ENCODE measurements around the gene CYP2W1. TPM values are rescaled to one million over a fixed set of nuclear protein-coding genes. Genes with fewer than 3 reads are reported as not detected.

Gene CYP2W1
- total RNA-seq, 1 experiment from 2014 or later = not detected

- TF ChIP-seq FOSL1 (IDR thresholded peaks at IDR 0.05; ENCODE audit: low read depth) = no peak
These were observed 24.9 kb downstream of the CYP2W1 start (continued) for GRCh38 chr7:1007901-1008300.

- Histone ChIP-seq H3K9me2 (ENCODE audit: insufficient read depth) (no peaks in the 10 kb centered on the region), H3K9me3 (ENCODE audit: control insufficient read depth in 1 of 2, insufficient read depth in 1 of 2, low read depth in 1 of 2, low read length in 2 of 2) (no peaks in the 10 kb centered on the region), H3K4me3 (replicated peaks in 1 of 2; ENCODE audit: low read depth in 1 of 2, low read length in 2 of 2) (no peak overlapping the region), H3K36me3 (ENCODE audit: control insufficient read depth in 1 of 2, insufficient read depth in 2 of 2, low read length in 2 of 2) (no peaks in the 10 kb centered on the region), H3K27me3 (ENCODE audit: insufficient read depth, low read length) (no peaks in the 10 kb centered on the region), H2AFZ (ENCODE audit: low read depth, low read length, poor library complexity, severe bottlenecking) (no peak overlapping the region), H3K9ac (ENCODE audit: low read length) (no peak overlapping the region), H3K4me1 (ENCODE audit: control insufficient read depth in 1 of 2, insufficient read depth in 2 of 2, low read length in 2 of 2) (no peaks in the 10 kb centered on the region), H3K4me2 (ENCODE audit: low read length) (no peak overlapping the region), H3K79me2 (ENCODE audit: insufficient read depth, low read length) (no peaks in the 10 kb centered on the region), H3K27ac (ENCODE audit: low read depth, low read length) (no peak overlapping the region; the same call in 1 of the 2 replicates), H4K20me1 (ENCODE audit: insufficient read depth) (no peaks in the 10 kb centered on the region)
- ATAC-seq (no peak), DNase-seq (ENCODE audit: low read depth, low spot score) (no peak)
- no TSS peak for BruUV-seq (replicated peaks)
- RAD21 ChIA-PET (ENCODE audit: low non-redundant PET in 1 of 2, low total read pairs in 2 of 2, uncharacterized antibody in 2 of 2, unreplicated experiment in 2 of 2) = no interaction called here
- CTCF ChIA-PET = no interaction called here
- TF ChIP-seq RAD21 (IDR thresholded peaks at IDR 0.05; ENCODE audit: low read depth) (no peak), FOSL1 (IDR thresholded peaks at IDR 0.05; ENCODE audit: low read depth) (no peak), YY1 (IDR thresholded peaks at IDR 0.05; ENCODE audit: extremely low read depth, insufficient replicate concordance, low read depth, low read length) (no peak), SP1 (IDR thresholded peaks at IDR 0.05; ENCODE audit: low read depth) (no peak), EZH2 (IDR thresholded peaks at IDR 0.05) (no peak), EGR1 (IDR thresholded peaks at IDR 0.05; ENCODE audit: low read depth) (no peak), POLR2AphosphoS5 (IDR thresholded peaks at IDR 0.05; ENCODE audit: low read depth, low read length) (no peak), REST (IDR thresholded peaks at IDR 0.05; ENCODE audit: low read depth) (no peak), CEBPB (IDR thresholded peaks at IDR 0.05; ENCODE audit: low read depth) (no peak), SIN3A (IDR thresholded peaks at IDR 0.05; ENCODE audit: low read depth) (no peak)
- TF ChIP-seq, protein P1, sequence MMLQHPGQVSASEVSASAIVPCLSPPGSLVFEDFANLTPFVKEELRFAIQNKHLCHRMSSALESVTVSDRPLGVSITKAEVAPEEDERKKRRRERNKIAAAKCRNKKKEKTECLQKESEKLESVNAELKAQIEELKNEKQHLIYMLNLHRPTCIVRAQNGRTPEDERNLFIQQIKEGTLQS (IDR thresholded peaks at IDR 0.05) = no peak
- TF ChIP-seq, protein P2, sequence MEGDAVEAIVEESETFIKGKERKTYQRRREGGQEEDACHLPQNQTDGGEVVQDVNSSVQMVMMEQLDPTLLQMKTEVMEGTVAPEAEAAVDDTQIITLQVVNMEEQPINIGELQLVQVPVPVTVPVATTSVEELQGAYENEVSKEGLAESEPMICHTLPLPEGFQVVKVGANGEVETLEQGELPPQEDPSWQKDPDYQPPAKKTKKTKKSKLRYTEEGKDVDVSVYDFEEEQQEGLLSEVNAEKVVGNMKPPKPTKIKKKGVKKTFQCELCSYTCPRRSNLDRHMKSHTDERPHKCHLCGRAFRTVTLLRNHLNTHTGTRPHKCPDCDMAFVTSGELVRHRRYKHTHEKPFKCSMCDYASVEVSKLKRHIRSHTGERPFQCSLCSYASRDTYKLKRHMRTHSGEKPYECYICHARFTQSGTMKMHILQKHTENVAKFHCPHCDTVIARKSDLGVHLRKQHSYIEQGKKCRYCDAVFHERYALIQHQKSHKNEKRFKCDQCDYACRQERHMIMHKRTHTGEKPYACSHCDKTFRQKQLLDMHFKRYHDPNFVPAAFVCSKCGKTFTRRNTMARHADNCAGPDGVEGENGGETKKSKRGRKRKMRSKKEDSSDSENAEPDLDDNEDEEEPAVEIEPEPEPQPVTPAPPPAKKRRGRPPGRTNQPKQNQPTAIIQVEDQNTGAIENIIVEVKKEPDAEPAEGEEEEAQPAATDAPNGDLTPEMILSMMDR (IDR thresholded peaks at IDR 0.05 in 2 of 3, conservative IDR thresholded peaks at IDR 0.05 in 1 of 3; ENCODE audit: borderline replicate concordance in 1 of 3, insufficient read depth in 1 of 3, low read depth in 2 of 3, low read length in 2 of 3) = no peak
- intact Hi-C loops (cut with micrococcal nuclease) = no loop called here
- POLR2A ChIA-PET = no interaction called here
These were observed 25.9 kb downstream of the CYP2W1 start for GRCh38 chr7:1008733-1009363.
